Fibroblast of skin of back (primary cell): ENCODE data around the gene ARHGAP10. TPM values are rescaled to one million over a fixed set of nuclear protein-coding genes. Genes with fewer than 3 reads are reported as not detected.
A peak's percentile ranks its signal among the peaks of the same experiment; 100 is the strongest.

ENCODE experiments used
- DNase-seq: peaks from one replicate; pipeline ENCODE4 v3.0.0-alpha.2; 2013
- polyA plus RNA-seq, 2 experiments: library from polyadenylated mRNA; unstranded; fragments of 120-200 nt; gene quantifications; one replicate each; pipeline ENCODE4 v1.2.1, GENCODE V29; 2013; ENCODE audit not compliant: insufficient read length in 2 of 2

Gene ARHGAP10
- 26.2 TPM for polyA plus RNA-seq (2013, experiment 1 of 2; ENCODE audit: insufficient read length)
- 33.9 TPM for polyA plus RNA-seq (2013, experiment 2 of 2; ENCODE audit: insufficient read length)

- DNase-seq, result peak; percentile 90
These were observed at the start of gene ARHGAP10 for GRCh38 chr4:147731580-147732517. ARHGAP10 (plus strand) TSS chr4:147732088; CDS start chr4:147732302, 214 bp downstream.

- no peak for DNase-seq
These were observed 49.1 kb upstream of the ARHGAP10 start for GRCh38 chr4:147682755-147683154.

- peak; percentile 12 for DNase-seq
These were observed 48.7 kb upstream of the ARHGAP10 start for GRCh38 chr4:147683188-147683591.

GRCh38 chr4:147683717-147684700, 47.9 kb upstream of the ARHGAP10 start, which contains the start of gene PRMT9:
PRMT9 (minus strand) TSS chr4:147684163; CDS start chr4:147683987, 176 bp downstream.
- peak; percentile 86 for DNase-seq

- no peak for DNase-seq
These were observed 42.8 kb upstream of the ARHGAP10 start for GRCh38 chr4:147689067-147689466.

GRCh38 chr4:147691820-147692219, 40.1 kb upstream of the ARHGAP10 start:
- DNase-seq, result no peak

- no peak for DNase-seq
These were observed 38.7 kb upstream of the ARHGAP10 start for GRCh38 chr4:147693218-147693617.

GRCh38 chr4:147696866-147697265, 35.0 kb upstream of the ARHGAP10 start:
- no peak for DNase-seq

GRCh38 chr4:147704846-147705245, 27.0 kb upstream of the ARHGAP10 start:
- no peak for DNase-seq

GRCh38 chr4:147707892-147708672, 23.8 kb upstream of the ARHGAP10 start:
- DNase-seq, result peak; percentile 51

- peak; percentile 35 for DNase-seq
These were observed 21.9 kb upstream of the ARHGAP10 start for GRCh38 chr4:147709999-147710398.

- peak; percentile 81 for DNase-seq
These were observed 17.1 kb upstream of the ARHGAP10 start for GRCh38 chr4:147714575-147715401.

GRCh38 chr4:147717878-147718277, 14.0 kb upstream of the ARHGAP10 start:
- no peak for DNase-seq

- DNase-seq, result peak; percentile 69
These were observed 8.6 kb upstream of the ARHGAP10 start for GRCh38 chr4:147723326-147723725.

GRCh38 chr4:147724468-147725201, 7.3 kb upstream of the ARHGAP10 start:
- no peak for DNase-seq

- no peak for DNase-seq
These were observed 6.2 kb upstream of the ARHGAP10 start for GRCh38 chr4:147725673-147726072.

- DNase-seq, result no peak
These were observed 4.3 kb upstream of the ARHGAP10 start for GRCh38 chr4:147727476-147728028.

GRCh38 chr4:147730333-147730732, 1.6 kb upstream of the ARHGAP10 start:
- DNase-seq, result no peak

GRCh38 chr4:147732518-147733235, 789 bp downstream of the ARHGAP10 start:
- DNase-seq, result peak; percentile 53
